ENCODE measurements around the gene TRIM40. TPM values are rescaled to one million over a fixed set of nuclear protein-coding genes. Genes with fewer than 3 reads are reported as not detected.
A peak's percentile ranks its signal among the peaks of the same experiment; 100 is the strongest.

Gene TRIM40
- total RNA-seq: not detected
- long read RNA-seq: 0 reads

GRCh38 chr6:30135757-30136156 is at the start of gene TRIM40:
Gene TRIM40 (plus strand): TSS chr6:30136140. CDS start chr6:30137037, 897 bp downstream.
- no peak for DNase-seq
- intact Hi-C loops (cut with DNase I): loop anchor here (10.0 kb wide), 1 partner anchor 281 kb away; no protein-coding TSS in a partner anchor
- no peak for ATAC-seq (ENCODE audit: poor library complexity)

GRCh38 chr6:30087876-30088275 is 48.1 kb upstream of the TRIM40 start:
- DNase-seq (no peak), ATAC-seq (ENCODE audit: poor library complexity) (no peak)
- intact Hi-C loops (cut with DNase I): no loop called here

- peak; percentile 38 for ATAC-seq (ENCODE audit: poor library complexity)
- intact Hi-C loops (cut with DNase I): no loop called here
- no peak for DNase-seq
Observed at GRCh38 chr6:30091577-30092381, 44.2 kb upstream of the TRIM40 start.

GRCh38 chr6:30092852-30093543 is 42.9 kb upstream of the TRIM40 start:
- intact Hi-C loops (cut with DNase I): no loop called here
- DNase-seq: no peak
- no peak for ATAC-seq (ENCODE audit: poor library complexity)

- DNase-seq: no peak
- intact Hi-C loops (cut with DNase I): no loop called here
- no peak for ATAC-seq (ENCODE audit: poor library complexity)
Observed at GRCh38 chr6:30093951-30094661, 41.8 kb upstream of the TRIM40 start.

GRCh38 chr6:30096829-30097228 is 39.1 kb upstream of the TRIM40 start:
- ATAC-seq (ENCODE audit: poor library complexity): no peak
- intact Hi-C loops (cut with DNase I): no loop called here
- no peak for DNase-seq

- ATAC-seq (ENCODE audit: poor library complexity): no peak
- intact Hi-C loops (cut with DNase I): no loop called here
- no peak for DNase-seq
Observed at GRCh38 chr6:30097902-30098768, 37.8 kb upstream of the TRIM40 start.

GRCh38 chr6:30100154-30100553 is 35.8 kb upstream of the TRIM40 start:
- DNase-seq: no peak
- no peak for ATAC-seq (ENCODE audit: poor library complexity)
- intact Hi-C loops (cut with DNase I): no loop called here

- intact Hi-C loops (cut with DNase I): no loop called here
- peak; percentile 26 for ATAC-seq (ENCODE audit: poor library complexity)
- peak; percentile 49 for DNase-seq
Observed at GRCh38 chr6:30100585-30101443, 35.1 kb upstream of the TRIM40 start.

- intact Hi-C loops (cut with DNase I): loop anchor here (2.0 kb wide), 1 partner anchor 29 kb away; no protein-coding TSS in a partner anchor
- peak; percentile 96 for DNase-seq
- ATAC-seq (ENCODE audit: poor library complexity): peak; percentile 98
Observed at GRCh38 chr6:30101444-30102413, 34.2 kb upstream of the TRIM40 start.

GRCh38 chr6:30102414-30102969 is 33.4 kb upstream of the TRIM40 start:
- DNase-seq: no peak
- ATAC-seq (ENCODE audit: poor library complexity): peak; percentile 14
- intact Hi-C loops (cut with DNase I): loop anchor here (2.0 kb wide), 1 partner anchor 28 kb away; no protein-coding TSS in a partner anchor

GRCh38 chr6:30102970-30103871 is 32.7 kb upstream of the TRIM40 start:
- peak; percentile 91 for DNase-seq
- intact Hi-C loops (cut with DNase I): loop anchor here (2.0 kb wide), 1 partner anchor 28 kb away; no protein-coding TSS in a partner anchor
- ATAC-seq (ENCODE audit: poor library complexity): peak; percentile 87

GRCh38 chr6:30103872-30104179 is 32.1 kb upstream of the TRIM40 start:
- ATAC-seq (ENCODE audit: poor library complexity): no peak
- DNase-seq: no peak
- intact Hi-C loops (cut with DNase I): loop anchor here (2.0 kb wide), 1 partner anchor 27 kb away; no protein-coding TSS in a partner anchor

- intact Hi-C loops (cut with DNase I): no loop called here
- DNase-seq (no peak), ATAC-seq (ENCODE audit: poor library complexity) (no peak)
Observed at GRCh38 chr6:30104661-30105060, 31.3 kb upstream of the TRIM40 start.

- no peak for DNase-seq
- intact Hi-C loops (cut with DNase I): no loop called here
- no peak for ATAC-seq (ENCODE audit: poor library complexity)
Observed at GRCh38 chr6:30111266-30111856, 24.6 kb upstream of the TRIM40 start.

Data from Right ventricle myocardium superior (tissue), 1 donor.